Activated naive CD8-positive, alpha-beta T cell (primary cell): ENCODE measurements around the gene HS6ST1.

Experiments used
- H3K27ac Mint-ChIP-seq: one replicate; pipeline ENCODE4 v1.8.0; 2021; ENCODE audit warnings: mixed read lengths
- H3K27me3 Mint-ChIP-seq: one replicate; pipeline ENCODE4 v1.8.0; 2021; ENCODE audit warnings: mixed read lengths
- H3K36me3 Mint-ChIP-seq: one replicate; pipeline ENCODE4 v1.8.0; 2021; ENCODE audit warnings: mixed read lengths
- H3K4me1 Mint-ChIP-seq: one replicate; pipeline ENCODE4 v1.8.0; 2021; ENCODE audit warnings: low read depth, mixed read lengths
- H3K4me3 Mint-ChIP-seq: one replicate; pipeline ENCODE4 v1.8.0; 2021; ENCODE audit warnings: mild to moderate bottlenecking, mixed read lengths
- H3K9me3 Mint-ChIP-seq: one replicate; pipeline ENCODE4 v1.8.0; 2021; ENCODE audit warnings: low read depth, mixed read lengths

HS6ST1 gene

DNA sequence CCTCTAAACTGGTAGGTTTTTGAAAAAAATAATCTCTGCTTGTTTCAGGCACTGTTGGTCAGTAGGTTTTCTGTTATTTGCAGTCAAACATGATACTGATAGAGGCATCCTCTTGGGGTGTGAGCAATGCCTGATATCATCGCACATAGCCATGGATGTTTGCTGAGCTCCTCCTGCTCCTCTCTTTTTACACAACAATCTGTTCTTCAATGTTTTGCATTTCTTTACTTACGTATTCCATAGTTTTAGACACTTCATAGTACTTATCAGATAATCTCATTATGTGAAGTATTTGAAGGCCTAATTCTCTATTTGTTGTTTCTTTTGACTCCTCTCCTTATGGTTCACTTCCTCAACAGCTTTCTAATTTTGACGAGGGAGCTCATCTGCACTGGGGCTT, 23.0 kb upstream of the HS6ST1 start:
- no peak overlapping the region for H3K4me3 Mint-ChIP-seq
- no peak overlapping the region for H3K27ac Mint-ChIP-seq
- no peaks in the 10 kb centered on the region for H3K27me3 Mint-ChIP-seq
- H3K9me3 Mint-ChIP-seq, result peaks cover 12% of the 10 kb centered on the region
- peaks cover 3% of the 10 kb centered on the region for H3K36me3 Mint-ChIP-seq
- H3K4me1 Mint-ChIP-seq, result no peaks in the 10 kb centered on the region

DNA sequence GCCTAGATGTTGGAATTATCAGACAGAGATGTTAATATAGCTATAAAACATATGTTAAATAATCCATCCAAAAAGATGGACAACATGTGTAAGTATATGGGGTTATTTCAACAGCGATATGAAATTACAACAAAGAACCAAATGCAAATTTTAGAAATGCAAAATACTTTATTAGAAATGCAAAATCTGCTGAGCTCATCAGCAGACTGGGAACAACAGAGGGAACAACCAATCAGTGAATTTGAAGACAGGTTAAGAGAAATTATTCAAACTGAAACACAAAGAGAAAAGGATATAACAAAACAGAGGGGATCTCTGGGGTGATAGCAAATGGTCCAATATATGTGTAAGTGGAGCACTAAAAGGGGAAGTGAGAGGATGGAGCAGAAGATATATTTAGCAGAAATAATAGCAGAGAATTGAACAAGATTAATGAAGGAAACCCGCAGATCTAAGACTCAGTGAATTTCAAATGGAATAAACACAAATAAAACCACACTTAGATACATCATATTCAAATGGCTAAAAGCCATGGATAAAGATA, 13.5 kb upstream of the HS6ST1 start:
- Mint-ChIP-seq H3K27ac (no peak overlapping the region), H3K9me3 (peaks cover 12% of the 10 kb centered on the region), H3K27me3 (peaks cover 7% of the 10 kb centered on the region), H3K4me3 (no peak overlapping the region), H3K36me3 (peaks cover 8% of the 10 kb centered on the region), H3K4me1 (no peaks in the 10 kb centered on the region)

DNA sequence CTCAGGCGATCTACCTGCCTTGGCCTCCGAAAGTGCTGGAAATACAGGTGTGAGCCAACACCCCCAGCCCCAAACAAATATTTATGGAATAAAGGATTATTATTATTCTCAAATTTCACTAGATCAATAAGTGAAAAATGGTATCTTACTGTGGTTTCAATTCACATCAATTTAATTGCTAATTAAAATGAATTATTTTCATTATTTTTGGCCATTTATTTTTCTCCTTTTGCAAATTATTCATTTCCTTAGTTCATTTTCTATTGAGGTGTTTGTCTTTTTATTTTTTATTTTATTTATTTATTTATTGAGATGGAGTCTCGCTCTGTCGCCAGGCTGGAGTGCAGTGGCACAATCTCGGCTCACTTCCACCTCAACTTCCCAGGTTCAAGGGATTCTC, 11.9 kb upstream of the HS6ST1 start:
- Mint-ChIP-seq H3K27me3 (peaks cover 7% of the 10 kb centered on the region), H3K4me3 (no peak overlapping the region), H3K4me1 (no peaks in the 10 kb centered on the region), H3K36me3 (peaks cover 8% of the 10 kb centered on the region), H3K9me3 (peaks cover 12% of the 10 kb centered on the region), H3K27ac (no peak overlapping the region)

DNA sequence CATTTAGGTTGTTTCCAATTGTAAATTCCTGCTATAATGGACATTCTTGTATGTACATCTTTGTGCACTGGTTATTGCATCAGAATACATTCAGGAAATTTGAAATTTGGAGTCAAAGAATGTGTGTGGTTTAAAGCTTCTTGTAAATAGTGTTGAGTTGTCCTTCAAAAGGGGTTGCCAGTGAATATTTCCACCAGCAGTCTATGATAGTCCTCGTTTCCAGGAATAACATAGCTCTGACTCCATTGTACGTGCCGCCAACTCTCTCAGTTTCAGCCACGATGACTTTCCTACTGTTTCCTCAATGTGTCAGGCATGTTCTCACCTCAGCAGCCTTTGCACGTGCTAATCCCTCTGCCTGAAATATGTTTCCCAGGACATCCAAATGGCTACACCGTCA, 10.9 kb upstream of the HS6ST1 start:
- Mint-ChIP-seq H3K9me3 (peaks cover 12% of the 10 kb centered on the region), H3K4me1 (no peaks in the 10 kb centered on the region)

DNA sequence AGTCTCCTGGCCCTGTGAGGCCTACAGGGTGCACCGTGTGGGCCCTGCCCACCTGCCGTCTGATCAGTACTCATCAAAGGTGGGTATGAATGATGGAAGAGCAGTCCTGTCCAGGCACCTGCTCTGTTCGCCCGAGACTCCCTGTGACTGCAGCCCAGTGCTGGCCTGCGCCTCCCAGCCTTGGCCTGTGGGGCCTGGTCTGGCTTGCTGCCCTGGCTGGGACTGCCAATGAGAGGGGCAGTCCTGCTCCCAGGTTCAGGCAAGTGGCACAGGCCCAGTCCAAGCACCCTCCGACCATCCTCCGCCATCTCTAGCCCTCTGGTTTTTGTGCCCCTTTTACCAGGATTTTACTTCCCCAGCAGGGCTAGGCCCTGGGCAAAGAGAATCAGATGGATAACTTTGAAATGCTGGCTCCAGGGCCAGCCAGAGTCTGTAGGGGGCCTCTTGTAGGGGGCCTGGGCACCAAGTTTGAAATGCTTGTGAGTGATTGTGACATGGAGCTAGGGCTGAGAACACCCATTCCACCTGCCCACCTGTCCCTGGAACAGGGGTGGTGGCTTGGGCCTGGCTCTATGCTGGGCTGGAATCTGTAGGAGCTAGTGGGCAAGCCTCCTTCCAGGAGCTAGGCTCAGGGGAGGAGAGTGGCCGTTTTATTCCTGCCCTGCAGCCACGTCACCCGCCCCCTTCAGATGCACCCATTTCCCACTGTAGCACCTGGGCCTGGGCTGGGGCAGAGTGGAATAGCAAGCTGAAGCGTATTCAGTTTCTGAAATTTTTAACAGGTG, 8.7 kb upstream of the HS6ST1 start:
- peaks cover 2% of the 10 kb centered on the region for H3K4me1 Mint-ChIP-seq
- H3K27me3 Mint-ChIP-seq, result peaks cover 3% of the 10 kb centered on the region
- H3K9me3 Mint-ChIP-seq, result peaks cover 11% of the 10 kb centered on the region
- peaks cover 5% of the 10 kb centered on the region for H3K36me3 Mint-ChIP-seq
- H3K4me3 Mint-ChIP-seq, result no peak overlapping the region
- no peak overlapping the region for H3K27ac Mint-ChIP-seq

More for the DNA sequence above, 10.9 kb upstream of the HS6ST1 start:
- H3K36me3 Mint-ChIP-seq, result peaks cover 8% of the 10 kb centered on the region
- no peak overlapping the region for H3K27ac Mint-ChIP-seq
- H3K27me3 Mint-ChIP-seq, result peaks cover 7% of the 10 kb centered on the region
- no peak overlapping the region for H3K4me3 Mint-ChIP-seq

DNA sequence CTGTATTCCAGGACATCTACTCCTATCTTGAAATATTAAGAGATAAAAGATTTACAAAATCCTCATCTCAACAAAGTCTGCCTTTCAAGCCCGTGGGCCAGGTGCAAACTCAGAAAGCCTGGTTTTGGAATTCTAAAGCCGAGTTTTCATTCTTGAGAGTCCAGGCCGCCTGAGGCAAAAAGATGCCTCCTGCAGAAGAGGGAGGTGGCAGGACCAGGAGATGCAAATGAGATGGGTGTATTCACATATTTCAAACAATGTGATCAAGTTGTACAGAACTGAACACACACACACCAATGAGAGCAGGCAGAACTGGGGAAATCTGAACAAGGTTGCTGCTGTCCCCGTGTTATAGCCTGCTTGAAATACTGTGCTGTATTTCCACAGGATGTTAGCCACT, 7.7 kb upstream of the HS6ST1 start:
- Mint-ChIP-seq H3K9me3 (peaks cover under 1% of the 10 kb centered on the region), H3K4me3 (no peak overlapping the region), H3K27me3 (no peaks in the 10 kb centered on the region), H3K36me3 (no peaks in the 10 kb centered on the region), H3K4me1 (peaks cover 6% of the 10 kb centered on the region), H3K27ac (no peak overlapping the region)

DNA sequence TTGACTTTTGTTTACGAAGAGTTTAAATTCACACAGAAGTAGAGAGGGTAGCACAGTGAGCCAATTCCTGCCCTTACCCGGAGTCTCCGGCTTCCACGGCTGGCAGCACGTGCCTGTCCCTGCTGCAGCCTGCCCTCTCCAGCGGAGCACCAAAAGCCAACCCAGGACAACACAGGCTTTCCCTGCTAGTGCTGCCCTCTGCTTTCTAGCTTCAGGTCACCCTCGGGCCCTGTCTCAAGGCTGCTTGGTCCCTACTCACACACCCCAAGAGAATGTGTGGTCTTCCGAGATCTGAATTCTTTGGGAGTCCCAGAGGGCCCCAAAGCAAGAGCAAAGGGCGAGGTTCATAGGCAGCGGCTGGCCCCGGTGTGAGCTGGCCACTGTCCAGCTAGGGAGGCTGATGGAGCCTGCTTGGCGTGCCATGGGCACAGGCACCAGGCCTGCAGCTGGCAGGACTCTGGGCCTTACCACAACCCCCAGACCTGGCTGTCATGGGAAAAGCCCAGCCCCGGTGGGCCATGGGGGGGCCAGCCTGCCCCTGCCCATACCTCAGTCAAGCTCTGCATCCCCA, 7.0 kb upstream of the HS6ST1 start:
- Mint-ChIP-seq H3K9me3 (no peaks in the 10 kb centered on the region), H3K27me3 (no peaks in the 10 kb centered on the region), H3K4me3 (no peak overlapping the region), H3K27ac (no peak overlapping the region), H3K4me1 (peaks cover 8% of the 10 kb centered on the region), H3K36me3 (no peaks in the 10 kb centered on the region)

DNA sequence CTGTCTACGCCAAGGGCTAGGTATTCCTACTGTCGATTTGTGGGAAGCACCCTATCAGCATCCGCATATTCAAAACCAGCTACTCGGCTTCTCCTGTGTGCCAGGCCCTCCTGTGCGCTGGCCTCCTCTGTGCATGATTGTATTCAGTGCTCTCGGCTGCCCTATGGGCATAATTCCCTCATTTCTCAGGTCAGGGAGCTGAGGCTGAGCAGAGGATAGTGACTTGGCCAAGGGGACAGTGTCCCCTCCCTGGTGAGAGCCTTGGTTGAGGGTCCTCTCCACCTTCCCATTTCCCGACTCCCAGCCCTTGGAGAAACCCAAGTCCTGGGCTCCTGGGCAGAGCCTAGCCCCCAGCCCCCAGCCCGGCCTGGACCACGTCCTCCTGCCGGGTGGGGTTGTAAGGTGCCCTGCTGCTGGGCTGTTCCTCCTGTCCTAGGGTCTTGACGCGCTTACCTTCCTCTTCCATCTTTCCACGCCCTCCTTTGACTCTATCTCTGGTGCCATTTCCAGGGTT, 6.3 kb upstream of the HS6ST1 start:
- H3K27me3 Mint-ChIP-seq, result no peaks in the 10 kb centered on the region
- H3K27ac Mint-ChIP-seq, result no peak overlapping the region
- H3K4me1 Mint-ChIP-seq, result peaks cover 11% of the 10 kb centered on the region
- H3K36me3 Mint-ChIP-seq, result no peaks in the 10 kb centered on the region
- no peak overlapping the region for H3K4me3 Mint-ChIP-seq
- H3K9me3 Mint-ChIP-seq, result no peaks in the 10 kb centered on the region

DNA sequence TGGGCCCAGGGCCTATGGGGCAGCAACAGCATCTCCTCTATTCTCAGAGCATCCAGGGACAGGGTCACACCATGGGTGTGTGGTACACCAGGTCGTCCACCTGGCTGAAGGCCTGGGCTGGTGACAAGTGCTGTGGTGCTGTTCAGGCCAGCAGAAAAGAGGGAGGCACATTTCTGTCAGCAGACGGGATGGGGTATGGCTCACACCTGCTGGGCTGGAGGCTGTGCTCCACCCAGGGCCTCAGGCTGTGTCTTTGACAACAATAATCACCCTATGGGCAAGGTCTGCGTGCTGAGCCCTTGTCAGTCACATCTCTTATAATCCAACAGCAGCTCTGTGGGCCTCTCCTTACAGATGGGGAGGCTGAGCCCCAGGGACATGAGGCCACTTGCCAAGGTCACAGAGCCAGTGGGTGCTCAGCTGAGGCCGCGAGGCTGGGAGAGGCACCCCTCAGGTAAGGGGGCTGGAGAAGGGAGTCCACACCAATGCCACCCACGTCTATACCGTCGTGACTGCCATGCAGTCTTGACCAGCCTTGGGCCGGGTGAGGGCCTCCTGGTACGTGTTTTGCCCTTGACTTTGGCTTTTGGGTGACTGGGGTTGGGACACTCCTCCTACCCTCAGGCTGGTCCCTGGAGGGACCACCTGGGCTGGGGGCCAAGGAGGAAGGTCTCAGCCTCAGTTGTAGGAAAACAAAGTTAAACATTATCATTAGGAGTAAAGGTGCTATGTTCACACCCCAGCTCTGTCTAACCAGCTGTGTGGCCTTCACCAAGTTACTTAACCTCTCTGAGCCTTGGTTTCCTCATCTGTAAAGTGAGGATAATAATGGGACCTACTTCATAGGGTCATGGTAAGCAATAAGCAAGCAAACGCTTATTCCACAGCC, 5.6 kb upstream of the HS6ST1 start:
- no peak overlapping the region for H3K27ac Mint-ChIP-seq
- H3K27me3 Mint-ChIP-seq, result no peaks in the 10 kb centered on the region
- H3K4me1 Mint-ChIP-seq, result peaks cover 11% of the 10 kb centered on the region
- peak overlapping the region; percentile 47 for H3K4me3 Mint-ChIP-seq
- no peaks in the 10 kb centered on the region for H3K9me3 Mint-ChIP-seq
- H3K36me3 Mint-ChIP-seq, result no peaks in the 10 kb centered on the region

DNA sequence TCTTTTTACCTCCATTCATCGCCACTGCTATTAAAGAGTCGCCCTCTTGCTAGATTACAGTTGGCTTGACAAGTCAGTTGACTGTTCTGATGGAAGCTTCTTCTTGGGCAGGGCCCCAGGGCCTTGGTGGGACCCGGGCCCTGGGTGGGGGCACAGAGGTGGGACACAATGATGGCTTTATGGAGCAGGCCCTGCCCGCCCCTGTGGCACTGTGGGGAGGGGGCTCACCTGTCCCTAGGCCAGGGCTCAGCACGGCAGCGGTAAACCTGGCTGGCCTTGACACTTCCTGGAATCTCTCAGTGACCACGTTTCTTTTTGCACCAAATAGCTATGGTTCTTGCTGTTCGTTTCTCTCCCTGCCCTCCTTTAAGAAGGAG, 4.9 kb upstream of the HS6ST1 start:
- Mint-ChIP-seq H3K27me3 (no peaks in the 10 kb centered on the region), H3K4me1 (peaks cover 11% of the 10 kb centered on the region), H3K4me3 (peak overlapping the region; percentile 66), H3K27ac (peak overlapping the region; percentile 61), H3K9me3 (no peaks in the 10 kb centered on the region), H3K36me3 (no peaks in the 10 kb centered on the region)

DNA sequence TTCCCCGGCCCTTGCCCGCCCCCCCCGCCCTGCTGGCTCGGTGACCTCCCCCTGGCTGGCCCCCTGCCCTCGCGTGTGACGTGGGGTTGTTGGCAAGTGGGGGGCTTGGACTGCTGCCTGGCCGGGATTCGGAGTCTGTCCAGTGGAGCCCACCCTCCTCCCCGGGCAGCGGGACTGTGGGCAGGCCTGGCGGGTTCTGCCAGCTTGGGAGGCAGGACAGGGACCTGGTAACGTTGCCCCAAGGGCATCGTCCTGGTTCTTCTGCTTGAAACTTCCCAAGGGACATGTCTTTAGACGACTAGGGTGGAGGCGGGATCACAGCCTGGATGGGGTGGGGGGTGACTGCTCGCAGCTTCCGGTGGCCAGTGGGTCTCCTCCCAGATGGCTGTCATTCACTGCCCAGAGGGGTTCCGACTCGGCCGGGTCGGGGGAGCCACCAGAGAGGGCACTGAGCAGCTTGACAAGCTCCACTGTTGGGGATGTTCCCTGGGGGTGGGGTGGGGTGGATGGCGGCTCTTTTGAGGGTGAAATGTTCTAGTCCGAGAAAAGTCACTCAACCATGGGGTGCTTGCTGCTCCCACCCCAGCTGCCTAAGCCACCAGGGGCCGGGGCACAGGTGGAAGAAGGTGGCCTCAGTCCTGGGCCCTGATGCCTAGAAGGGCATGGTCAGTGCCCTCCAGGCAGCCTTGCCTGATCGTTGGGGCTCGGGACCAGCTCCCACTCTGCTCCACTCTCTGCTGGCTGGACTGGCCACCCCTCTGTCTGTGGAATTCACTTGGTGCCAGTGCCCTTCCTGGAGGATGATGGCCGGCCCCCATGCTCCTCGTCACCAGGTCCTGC, 4.3 kb upstream of the HS6ST1 start:
- H3K9me3 Mint-ChIP-seq, result no peaks in the 10 kb centered on the region
- peak overlapping the region; percentile 61 for H3K27ac Mint-ChIP-seq
- H3K27me3 Mint-ChIP-seq, result no peaks in the 10 kb centered on the region

DNA sequence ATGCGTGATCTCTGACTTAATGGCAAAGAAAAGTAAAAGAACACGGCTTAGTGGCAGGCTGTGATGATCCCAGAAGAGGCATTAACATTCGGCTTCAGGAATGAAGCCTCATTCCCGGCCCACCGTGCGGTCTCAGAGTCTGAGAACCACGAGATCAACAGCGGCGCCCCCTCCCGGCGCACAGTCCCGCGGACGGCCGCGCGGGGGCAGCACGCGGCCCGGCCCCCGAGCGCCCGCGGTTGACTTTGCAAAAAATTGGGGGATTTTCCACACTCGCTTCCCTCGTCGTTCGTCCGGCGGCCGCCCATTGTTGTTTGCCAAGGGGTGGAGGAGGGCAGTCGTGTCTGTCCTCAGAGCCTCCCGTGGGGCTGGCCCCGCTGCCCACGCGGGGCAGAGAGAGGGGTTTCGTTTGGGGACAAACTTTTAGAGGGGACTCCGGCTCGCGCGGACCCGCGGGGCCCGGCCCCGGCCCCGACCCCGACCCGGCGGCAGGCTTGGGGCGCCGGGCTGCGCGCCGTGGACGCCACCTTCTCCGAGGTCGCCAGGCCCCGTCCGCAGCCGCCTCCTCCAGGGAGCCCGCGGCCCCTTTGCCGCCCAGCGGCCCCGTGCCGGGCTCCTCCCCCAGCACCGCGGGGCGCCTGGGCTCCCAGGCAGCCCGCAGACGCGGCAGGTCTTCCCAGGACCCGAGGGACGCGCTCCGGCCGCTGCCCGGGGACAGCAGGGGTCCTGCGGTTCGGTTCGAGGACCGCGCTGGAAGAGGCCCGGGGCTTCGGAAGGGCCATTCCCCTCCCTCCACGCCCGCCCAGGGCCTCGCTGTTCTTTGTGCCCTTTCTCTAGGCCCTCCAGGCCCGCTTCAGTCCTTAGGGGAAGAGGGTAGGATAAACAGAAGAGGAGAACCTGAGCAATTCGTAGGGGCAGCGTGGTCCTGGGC, 3.4 kb upstream of the HS6ST1 start:
- H3K36me3 Mint-ChIP-seq, result no peaks in the 10 kb centered on the region
- no peak overlapping the region for H3K27ac Mint-ChIP-seq
- no peaks in the 10 kb centered on the region for H3K27me3 Mint-ChIP-seq
- peak overlapping the region; percentile 74 for H3K4me3 Mint-ChIP-seq
- peaks cover 13% of the 10 kb centered on the region for H3K4me1 Mint-ChIP-seq
- H3K9me3 Mint-ChIP-seq, result no peaks in the 10 kb centered on the region

More for the DNA sequence above, 4.3 kb upstream of the HS6ST1 start:
- peak overlapping the region; percentile 66 for H3K4me3 Mint-ChIP-seq
- H3K36me3 Mint-ChIP-seq, result no peaks in the 10 kb centered on the region
- H3K4me1 Mint-ChIP-seq, result peaks cover 11% of the 10 kb centered on the region
